HEK293 (cell line): ENCODE measurements around the gene BOK.
A peak's percentile ranks its signal among the peaks of the same experiment; 100 is the strongest.

ENCODE experiments used
- CTCF ChIA-PET: fragments of 350-600 bp; formaldehyde crosslinking; extraction: SDS; loops from one replicate; lab custom pipeline; 2021; ENCODE audit warnings: antibody characterized with exemption; lab: Yijun Ruan, JAX
- POLR2A ChIA-PET: fragments of 300-600 bp; formaldehyde crosslinking; extraction: SDS; loops from one replicate; lab custom pipeline; 2020; ENCODE audit warnings: antibody characterized with exemption, inconsistent platforms; lab: Yijun Ruan, JAX
- H3K27ac ChIP-seq: fragments of 200-500 bp; sonication (Bioruptor generic); 2 replicates; pipeline ENCODE4 v1.5.1; 2014; ENCODE audit warnings: low read depth, low read length, control low read depth, inconsistent platforms; ENCODE audit errors: extremely low read depth
- H3K36me3 ChIP-seq, 2 experiments: fragments of 200-500 bp in 1 of 2; sonication (Bioruptor generic) in 1 of 2; 1 replicate in 1 of 2; 2 replicates in 1 of 2; pipeline ENCODE4 v1.5.1; 2014 to 2017; ENCODE audit warnings: inconsistent platforms in 2 of 2, low read length in 2 of 2; ENCODE audit not compliant: control insufficient read depth in 2 of 2, insufficient read depth in 1 of 2
- H3K4me1 ChIP-seq: fragments of 200-500 bp; sonication (Bioruptor generic); 2 replicates; pipeline ENCODE4 v1.5.1; 2014; ENCODE audit warnings: mild to moderate bottlenecking, low read length, inconsistent platforms; ENCODE audit not compliant: control insufficient read depth, insufficient read depth
- H3K4me3 ChIP-seq: 2 replicates; pipeline ENCODE4 v1.5.1; 2011; ENCODE audit warnings: low read depth, mild to moderate bottlenecking, control low read depth, low read length, moderate library complexity
- H3K9me3 ChIP-seq: fragments of 200-500 bp; sonication (Bioruptor generic); 2 replicates; pipeline ENCODE4 v1.5.1; 2014; ENCODE audit warnings: low read depth, low read length, inconsistent platforms; ENCODE audit not compliant: control insufficient read depth, insufficient read depth
- EGR2 ChIP-seq: fragments of 450-650 bp; formaldehyde crosslinking; IDR thresholded peaks from 2 replicates; pipeline ENCODE4 v1.5.1; 2016; ENCODE audit warnings: low read depth, missing biosample characterization, missing genetic modification characterization
- FEZF1 ChIP-seq: fragments of 450-650 bp; formaldehyde crosslinking; IDR thresholded peaks from 2 replicates; pipeline ENCODE4 v1.5.1; 2016; ENCODE audit warnings: missing biosample characterization, missing genetic modification characterization
- GLIS1 ChIP-seq: fragments of 450-650 bp; formaldehyde crosslinking; IDR thresholded peaks from 2 replicates; pipeline ENCODE4 v1.5.1; 2016; ENCODE audit warnings: missing biosample characterization, missing genetic modification characterization
- IKZF3 ChIP-seq: fragments of 450-650 bp; IDR thresholded peaks from 2 replicates; pipeline ENCODE4 v1.5.0; 2018; ENCODE audit warnings: missing biosample characterization, mild to moderate bottlenecking, missing genetic modification characterization, moderate library complexity
- KLF1 ChIP-seq: fragments of 450-650 bp; formaldehyde crosslinking; IDR thresholded peaks from 2 replicates; pipeline ENCODE4 v1.5.1; 2016; ENCODE audit warnings: missing biosample characterization, missing genetic modification characterization
- KLF8 ChIP-seq: fragments of 450-650 bp; formaldehyde crosslinking; IDR thresholded peaks from 2 replicates; pipeline ENCODE4 v1.5.1; 2016; ENCODE audit warnings: missing biosample characterization, missing genetic modification characterization
- KLF9 ChIP-seq: fragments of 450-650 bp; formaldehyde crosslinking; IDR thresholded peaks from 2 replicates; pipeline ENCODE4 v1.5.1; 2016; ENCODE audit warnings: missing biosample characterization, missing genetic modification characterization, low read depth
- SP2 ChIP-seq: fragments of 450-650 bp; formaldehyde crosslinking; IDR thresholded peaks from 2 replicates; pipeline ENCODE4 v1.5.1; 2016; ENCODE audit warnings: missing biosample characterization, missing genetic modification characterization
- ZBTB8A ChIP-seq: fragments of 450-650 bp; formaldehyde crosslinking; IDR thresholded peaks from 2 replicates; pipeline ENCODE4 v1.5.1; 2016; ENCODE audit warnings: missing biosample characterization, missing genetic modification characterization
- ZNF169 ChIP-seq: fragments of 450-650 bp; formaldehyde crosslinking; IDR thresholded peaks from 2 replicates; pipeline ENCODE4 v1.5.1; 2016; ENCODE audit warnings: missing biosample characterization, missing genetic modification characterization
- ZNF596 ChIP-seq: fragments of 450-650 bp; IDR thresholded peaks from 2 replicates; pipeline ENCODE4 v1.5.0; 2018; ENCODE audit warnings: missing biosample characterization, mild to moderate bottlenecking, missing genetic modification characterization, moderate library complexity
- ZNF654 ChIP-seq: fragments of 450-650 bp; formaldehyde crosslinking; IDR thresholded peaks from 2 replicates; pipeline ENCODE4 v1.5.1; 2016; ENCODE audit warnings: low read depth, missing biosample characterization, missing genetic modification characterization
- ZNF777 ChIP-seq: fragments of 450-650 bp; formaldehyde crosslinking; IDR thresholded peaks from 2 replicates; pipeline ENCODE4 v1.5.1; 2017; ENCODE audit warnings: missing biosample characterization, missing genetic modification characterization, borderline replicate concordance
- TF ChIP-seq, protein P1 (sequence below): fragments of 450-650 bp; formaldehyde crosslinking; IDR thresholded peaks from 2 replicates; pipeline ENCODE4 v1.5.1; 2016; ENCODE audit warnings: missing biosample characterization, missing genetic modification characterization
- TF ChIP-seq, protein P2 (sequence below): fragments of 450-650 bp; IDR thresholded peaks from 2 replicates; pipeline ENCODE4 v1.5.1; 2018; ENCODE audit warnings: missing biosample characterization, missing genetic modification characterization

The BOK gene

DNA sequence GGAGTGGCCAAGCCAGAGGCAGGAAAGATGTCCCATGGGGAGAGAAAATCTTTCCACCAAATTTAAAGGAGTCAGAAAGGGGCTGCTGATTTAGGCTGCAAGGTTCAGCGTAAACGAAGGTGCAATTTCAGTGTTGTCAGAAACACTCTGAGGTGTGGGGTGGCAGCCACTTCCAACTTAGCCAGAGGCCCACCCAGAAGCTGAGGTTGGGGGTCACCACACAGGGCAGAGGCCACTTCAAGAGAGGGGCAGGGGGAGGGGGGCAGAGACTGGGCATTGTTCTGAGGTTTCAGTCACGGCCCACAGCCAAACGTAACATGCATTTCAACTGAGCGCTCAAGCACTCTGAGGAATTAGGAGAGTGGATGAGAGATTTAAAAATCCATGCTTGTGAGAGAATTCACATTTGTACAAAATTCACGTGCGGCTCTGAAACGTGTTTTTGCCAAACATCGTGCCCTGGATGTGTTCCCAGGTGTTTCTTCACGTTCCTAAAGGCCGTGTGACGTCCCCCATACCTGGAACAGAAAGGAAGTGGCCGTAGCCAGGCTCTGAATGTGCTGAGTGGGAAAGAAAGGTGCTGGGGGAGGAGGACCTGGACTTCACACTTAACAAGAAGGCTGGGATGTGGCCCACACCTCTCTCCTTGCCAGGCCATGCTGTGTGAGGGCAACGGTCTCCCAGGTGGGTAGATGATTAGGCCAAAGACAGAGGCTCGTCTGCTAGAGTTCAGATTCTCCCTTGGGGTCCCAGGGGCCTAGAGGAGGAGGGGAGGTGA, 19.5 kb upstream of the BOK start:
- no peaks in the 10 kb centered on the region for H3K36me3 ChIP-seq
- TF ChIP-seq IKZF3 (tag by site-specific recombination) (no peak), SP2 (no peak)
- ChIA-PET CTCF (no interaction called here), POLR2A (no interaction called here)
- no peaks in the 10 kb centered on the region; the same call in 1 of the 2 replicates for H3K4me1 ChIP-seq
- no peak overlapping the region for H3K4me3 ChIP-seq
- H3K9me3 ChIP-seq: no peaks in the 10 kb centered on the region
- H3K27ac ChIP-seq: no peak overlapping the region

DNA sequence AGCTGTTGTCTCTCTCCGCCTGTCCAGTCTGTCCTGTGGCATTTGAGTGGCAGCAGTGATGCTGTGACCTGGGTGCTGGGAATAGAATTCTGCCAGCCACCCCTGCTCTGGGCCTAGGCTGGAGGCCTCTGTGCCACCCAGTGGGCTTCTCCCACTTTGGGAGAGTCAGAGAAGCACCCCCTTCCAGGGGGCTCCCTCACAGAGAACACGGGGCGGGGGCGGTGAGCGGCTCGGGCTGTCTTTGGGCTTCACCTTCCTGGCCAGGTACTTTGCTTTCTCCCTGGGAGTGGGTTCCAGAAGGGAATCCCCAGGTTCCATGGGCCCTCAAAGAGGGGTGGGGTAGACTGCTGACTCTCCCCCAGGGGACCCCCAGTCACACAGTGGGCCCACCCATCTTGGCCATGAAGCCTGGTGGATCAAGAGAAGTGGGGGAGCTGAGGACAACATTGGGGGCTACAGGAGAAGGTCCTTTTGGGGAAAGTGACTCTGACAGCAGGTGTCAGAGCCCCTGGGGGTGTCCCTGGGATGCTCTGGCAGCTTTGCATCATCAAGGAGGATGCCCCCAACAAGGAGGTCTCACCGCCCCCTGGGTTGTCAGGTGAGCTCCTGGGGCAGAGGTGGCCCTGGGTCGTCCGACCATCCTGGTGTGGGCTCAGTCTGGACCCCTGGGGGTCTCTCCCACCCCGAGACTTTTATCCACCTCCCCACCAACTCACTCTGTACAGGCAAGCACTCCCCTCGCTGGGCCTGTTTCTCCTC, 18.8 kb upstream of the BOK start:
- ChIA-PET CTCF (no interaction called here), POLR2A (no interaction called here)
- no peak overlapping the region for H3K27ac ChIP-seq
- H3K36me3 ChIP-seq: no peaks in the 10 kb centered on the region
- peak; percentile 81 for TF ChIP-seq GLIS1 (tag by site-specific recombination)
- TF ChIP-seq EGR2: no peak
- TF ChIP-seq, protein P1, sequence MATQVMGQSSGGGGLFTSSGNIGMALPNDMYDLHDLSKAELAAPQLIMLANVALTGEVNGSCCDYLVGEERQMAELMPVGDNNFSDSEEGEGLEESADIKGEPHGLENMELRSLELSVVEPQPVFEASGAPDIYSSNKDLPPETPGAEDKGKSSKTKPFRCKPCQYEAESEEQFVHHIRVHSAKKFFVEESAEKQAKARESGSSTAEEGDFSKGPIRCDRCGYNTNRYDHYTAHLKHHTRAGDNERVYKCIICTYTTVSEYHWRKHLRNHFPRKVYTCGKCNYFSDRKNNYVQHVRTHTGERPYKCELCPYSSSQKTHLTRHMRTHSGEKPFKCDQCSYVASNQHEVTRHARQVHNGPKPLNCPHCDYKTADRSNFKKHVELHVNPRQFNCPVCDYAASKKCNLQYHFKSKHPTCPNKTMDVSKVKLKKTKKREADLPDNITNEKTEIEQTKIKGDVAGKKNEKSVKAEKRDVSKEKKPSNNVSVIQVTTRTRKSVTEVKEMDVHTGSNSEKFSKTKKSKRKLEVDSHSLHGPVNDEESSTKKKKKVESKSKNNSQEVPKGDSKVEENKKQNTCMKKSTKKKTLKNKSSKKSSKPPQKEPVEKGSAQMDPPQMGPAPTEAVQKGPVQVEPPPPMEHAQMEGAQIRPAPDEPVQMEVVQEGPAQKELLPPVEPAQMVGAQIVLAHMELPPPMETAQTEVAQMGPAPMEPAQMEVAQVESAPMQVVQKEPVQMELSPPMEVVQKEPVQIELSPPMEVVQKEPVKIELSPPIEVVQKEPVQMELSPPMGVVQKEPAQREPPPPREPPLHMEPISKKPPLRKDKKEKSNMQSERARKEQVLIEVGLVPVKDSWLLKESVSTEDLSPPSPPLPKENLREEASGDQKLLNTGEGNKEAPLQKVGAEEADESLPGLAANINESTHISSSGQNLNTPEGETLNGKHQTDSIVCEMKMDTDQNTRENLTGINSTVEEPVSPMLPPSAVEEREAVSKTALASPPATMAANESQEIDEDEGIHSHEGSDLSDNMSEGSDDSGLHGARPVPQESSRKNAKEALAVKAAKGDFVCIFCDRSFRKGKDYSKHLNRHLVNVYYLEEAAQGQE (tag by site-specific recombination): no peak
- no peaks in the 10 kb centered on the region; the same call in 1 of the 2 replicates for H3K4me1 ChIP-seq
- no peak overlapping the region for H3K4me3 ChIP-seq
- H3K9me3 ChIP-seq: no peaks in the 10 kb centered on the region

DNA sequence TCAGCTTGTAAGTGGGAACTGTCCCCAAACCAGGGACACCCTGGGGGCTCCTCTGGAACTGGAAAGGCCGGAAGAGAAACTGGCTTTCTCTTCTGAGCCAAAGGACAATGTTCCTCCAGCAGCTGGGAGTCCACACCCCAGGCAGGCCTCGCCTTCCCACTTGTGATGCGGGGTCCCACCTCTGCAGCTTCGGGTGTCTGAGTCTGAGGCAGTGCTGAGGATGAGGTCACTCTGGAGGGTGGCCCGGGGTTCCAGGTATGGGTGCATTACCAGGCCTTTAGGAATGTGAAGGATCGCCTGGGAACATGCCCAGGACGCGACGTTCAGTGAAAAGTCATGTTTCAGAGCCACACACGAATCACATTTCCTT, 18.2 kb upstream of the BOK start:
- no peaks in the 10 kb centered on the region; the same call in 1 of the 2 replicates for H3K4me1 ChIP-seq
- no peak overlapping the region for H3K4me3 ChIP-seq
- TF ChIP-seq ZNF596 (no peak), ZNF654 (tag by site-specific recombination) (no peak), KLF1 (tag by site-specific recombination) (peak; percentile 38; the same call in 1 of the 2 replicates), FEZF1 (tag by site-specific recombination) (no peak)
- TF ChIP-seq, all 188 proteins: peak for 1
- ChIA-PET CTCF (no interaction called here), POLR2A (no interaction called here)
- Histone ChIP-seq H3K9me3 (no peaks in the 10 kb centered on the region), H3K36me3 (no peaks in the 10 kb centered on the region), H3K27ac (no peak overlapping the region)

DNA sequence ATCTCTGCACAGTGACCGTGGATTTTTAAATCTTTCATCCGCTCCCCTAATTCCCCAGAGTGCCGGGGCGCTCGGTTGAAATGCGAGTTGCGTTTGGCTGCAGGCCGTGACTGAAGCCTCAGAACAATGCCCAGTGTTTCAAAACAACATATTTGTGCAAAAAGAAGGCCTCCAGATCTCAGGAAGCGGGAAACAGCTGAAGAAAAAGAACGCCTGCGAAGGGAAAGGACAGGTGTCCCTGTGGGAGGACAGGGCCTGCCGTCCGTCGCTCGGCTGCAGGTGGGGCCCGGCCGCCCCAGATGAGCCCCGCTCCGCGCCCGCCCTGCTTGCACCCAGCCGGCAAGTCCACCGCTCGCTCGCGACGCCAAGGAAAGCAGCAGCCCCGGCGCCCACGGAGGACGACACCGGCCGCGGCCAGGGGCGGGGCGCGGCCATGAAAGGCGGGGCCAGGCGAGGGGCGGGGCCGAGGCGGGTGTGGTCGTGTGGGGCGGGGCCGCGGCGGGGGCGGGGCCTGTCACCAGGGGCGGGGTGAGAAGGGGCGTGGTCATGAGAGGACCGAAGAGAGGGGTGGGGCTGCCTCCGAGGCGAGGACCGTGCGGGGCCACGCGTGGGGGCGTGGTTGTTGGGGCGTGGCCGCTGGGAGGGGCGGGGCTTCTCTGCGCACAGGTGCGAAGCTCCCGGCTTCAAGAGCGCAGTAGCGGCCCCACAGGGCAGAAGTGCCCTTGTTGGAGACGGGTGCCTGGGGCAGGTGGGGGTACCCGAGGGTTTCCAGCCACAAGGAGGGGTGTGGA, 17.6 kb upstream of the BOK start:
- TF ChIP-seq ZBTB8A (no peak), KLF1 (tag by site-specific recombination) (peak; percentile 93), KLF9 (tag by site-specific recombination) (peak; percentile 78), ZNF777 (tag by site-specific recombination) (no peak), ZNF169 (no peak), KLF8 (tag by site-specific recombination) (peak; percentile 99)
- TF ChIP-seq, protein P2, sequence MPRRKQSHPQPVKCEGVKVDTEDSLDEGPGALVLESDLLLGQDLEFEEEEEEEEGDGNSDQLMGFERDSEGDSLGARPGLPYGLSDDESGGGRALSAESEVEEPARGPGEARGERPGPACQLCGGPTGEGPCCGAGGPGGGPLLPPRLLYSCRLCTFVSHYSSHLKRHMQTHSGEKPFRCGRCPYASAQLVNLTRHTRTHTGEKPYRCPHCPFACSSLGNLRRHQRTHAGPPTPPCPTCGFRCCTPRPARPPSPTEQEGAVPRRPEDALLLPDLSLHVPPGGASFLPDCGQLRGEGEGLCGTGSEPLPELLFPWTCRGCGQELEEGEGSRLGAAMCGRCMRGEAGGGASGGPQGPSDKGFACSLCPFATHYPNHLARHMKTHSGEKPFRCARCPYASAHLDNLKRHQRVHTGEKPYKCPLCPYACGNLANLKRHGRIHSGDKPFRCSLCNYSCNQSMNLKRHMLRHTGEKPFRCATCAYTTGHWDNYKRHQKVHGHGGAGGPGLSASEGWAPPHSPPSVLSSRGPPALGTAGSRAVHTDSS: no peak
- Histone ChIP-seq H3K4me1 (no peaks in the 10 kb centered on the region; the same call in 1 of the 2 replicates), H3K36me3 (no peaks in the 10 kb centered on the region), H3K27ac (no peak overlapping the region), H3K4me3 (no peak overlapping the region), H3K9me3 (no peaks in the 10 kb centered on the region)
- CTCF ChIA-PET: no interaction called here
- POLR2A ChIA-PET: no interaction called here
